Activated CD4-positive, alpha-beta T cell treated with anti-CD3 and anti-CD28 coated beads, Interleukin-2, amount 10 ng/mL, durations not matched to agents 24 days and 14 days (primary cell): ENCODE results near the gene ZNF318. TPM values are rescaled to one million over a fixed set of nuclear protein-coding genes. Genes with fewer than 3 reads are reported as not detected.
A peak's percentile ranks its signal among the peaks of the same experiment; 100 is the strongest.
"Not testable (repeated sequence)": the region's sequence is repeated elsewhere in the genome, so short reads cannot be mapped to it uniquely, and the experiment has no call there.

Experiments used
- DNase-seq: peaks from one replicate; pipeline ENCODE4 v3.0.0; 2022
- H3K27ac Mint-ChIP-seq: one replicate; pipeline ENCODE4 v1.8.0; 2022; ENCODE audit warnings: mild to moderate bottlenecking, mixed read lengths
- H3K27me3 Mint-ChIP-seq: one replicate; pipeline ENCODE4 v1.8.0; 2022; ENCODE audit warnings: mixed read lengths
- H3K36me3 Mint-ChIP-seq: one replicate; pipeline ENCODE4 v1.8.0; 2022; ENCODE audit warnings: low read depth, mild to moderate bottlenecking, mixed read lengths
- H3K4me1 Mint-ChIP-seq: one replicate; pipeline ENCODE4 v1.8.0; 2021; ENCODE audit warnings: mixed read lengths
- H3K4me3 Mint-ChIP-seq: one replicate; pipeline ENCODE4 v1.8.0; 2022; ENCODE audit warnings: mild to moderate bottlenecking, moderate library complexity, mixed read lengths
- H3K9me3 Mint-ChIP-seq: one replicate; pipeline ENCODE4 v1.8.0; 2021; ENCODE audit warnings: mixed read lengths
- intact Hi-C: fragments of 100-400 bp; cut with micrococcal nuclease; formaldehyde crosslinking; loops from one replicate; pipeline ENCODE4 v1.15.1; 2023
- total RNA-seq: library from RNA; stranded (reverse); gene quantifications from 2 replicates; pipeline ENCODE4 v1.2.3, GENCODE V29; 2022

Gene ZNF318
- total RNA-seq, 1 donor from 2014 or later: 10.3 TPM

DNA sequence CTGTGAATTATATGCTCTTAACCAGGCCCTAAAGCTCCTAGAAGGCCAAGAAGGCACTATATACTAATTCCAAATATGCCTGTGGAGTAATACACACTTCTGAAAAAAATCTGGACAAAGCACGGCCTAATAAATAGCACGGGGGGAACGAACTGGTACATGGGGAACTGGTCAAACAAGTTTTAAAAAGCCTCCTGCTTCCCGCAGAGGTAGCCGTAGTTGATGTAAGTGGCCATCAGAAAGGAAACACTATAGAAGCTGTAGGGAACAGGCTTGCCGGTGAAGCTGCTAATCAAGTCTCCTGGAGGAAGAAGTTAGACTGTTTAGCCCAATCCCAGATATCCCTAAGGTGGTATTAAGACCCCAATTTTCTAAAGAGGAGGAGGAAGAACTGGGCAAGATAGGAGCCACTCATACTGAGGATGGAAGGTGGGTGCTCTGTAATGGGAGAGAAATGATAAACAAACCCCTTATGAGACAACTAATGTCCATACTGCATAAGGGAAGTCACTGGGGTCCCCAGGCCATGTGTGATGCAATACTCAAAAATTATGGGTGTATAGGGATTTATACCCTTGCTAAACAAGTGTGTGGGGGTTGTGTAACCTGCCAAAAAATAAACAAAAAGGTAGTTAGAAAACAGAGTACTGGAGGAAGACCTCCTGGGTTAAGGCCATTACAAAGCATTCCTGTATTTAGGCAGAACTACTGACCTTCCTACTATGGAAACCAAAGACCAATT, 27.1 kb upstream of the ZNF318 start:
- H3K27ac Mint-ChIP-seq: no peak overlapping the region
- no peak overlapping the region for H3K4me3 Mint-ChIP-seq
- no peaks in the 10 kb centered on the region for H3K36me3 Mint-ChIP-seq
- H3K4me1 Mint-ChIP-seq: peaks cover 7% of the 10 kb centered on the region
- DNase-seq: no peak
- intact Hi-C loops: loop anchor here (10.0 kb wide), 1 partner anchor 72 kb away; no protein-coding TSS in a partner anchor
- no peaks in the 10 kb centered on the region for H3K9me3 Mint-ChIP-seq
- H3K27me3 Mint-ChIP-seq: peaks cover 53% of the 10 kb centered on the region

DNA sequence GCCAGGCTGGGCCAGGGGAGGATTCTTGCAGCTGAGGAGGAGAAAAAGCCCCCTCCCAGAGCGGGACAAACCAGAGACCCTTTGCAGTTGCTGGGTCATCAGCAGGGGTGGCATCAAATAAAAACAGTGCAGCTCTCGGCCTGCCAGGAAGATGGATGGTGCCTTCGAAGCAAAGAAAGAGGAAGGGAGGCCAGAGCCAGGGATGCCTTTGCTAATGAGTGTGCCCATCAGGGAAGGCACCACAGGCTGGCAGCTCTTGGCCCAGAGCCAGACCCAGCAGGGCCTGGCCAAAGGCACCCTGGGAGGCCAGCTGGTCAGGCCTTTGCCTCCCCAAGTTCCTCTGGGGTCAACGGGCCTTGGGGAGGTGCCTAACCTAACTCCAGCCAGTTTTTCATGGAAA, 26.3 kb upstream of the ZNF318 start:
- DNase-seq: no peak
- Mint-ChIP-seq H3K4me1 (peaks cover 15% of the 10 kb centered on the region), H3K36me3 (no peaks in the 10 kb centered on the region), H3K27me3 (peaks cover 58% of the 10 kb centered on the region), H3K4me3 (no peak overlapping the region), H3K27ac (no peak overlapping the region), H3K9me3 (no peaks in the 10 kb centered on the region)
- intact Hi-C loops: loop anchor here (10.0 kb wide), 1 partner anchor 71 kb away; no protein-coding TSS in a partner anchor

DNA sequence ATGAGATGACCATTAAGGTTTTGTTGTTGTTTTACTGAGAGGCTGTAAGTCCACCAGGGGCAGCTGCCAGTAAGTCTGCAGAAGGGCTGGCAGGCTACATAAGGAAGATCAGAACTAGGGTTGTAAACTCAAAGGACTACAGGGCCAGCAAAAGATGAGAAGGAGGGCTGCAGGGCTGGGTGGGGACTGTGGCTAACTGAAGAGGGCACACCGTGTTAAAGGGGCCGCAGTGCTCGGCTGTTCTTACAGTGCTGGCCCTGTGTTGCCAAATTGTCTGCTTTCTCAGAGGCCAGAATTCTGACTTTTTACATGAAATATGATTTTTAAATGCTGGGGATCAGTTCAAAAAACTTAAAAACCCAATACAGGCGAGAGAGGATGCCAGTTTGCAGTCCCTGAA, 25.5 kb upstream of the ZNF318 start:
- Mint-ChIP-seq H3K4me3 (no peak overlapping the region), H3K27ac (no peak overlapping the region), H3K9me3 (no peaks in the 10 kb centered on the region), H3K4me1 (peaks cover 20% of the 10 kb centered on the region), H3K36me3 (no peaks in the 10 kb centered on the region), H3K27me3 (peaks cover 58% of the 10 kb centered on the region)
- intact Hi-C loops: loop anchor here (10.0 kb wide), 1 partner anchor 70 kb away; no protein-coding TSS in a partner anchor
- DNase-seq: no peak

DNA sequence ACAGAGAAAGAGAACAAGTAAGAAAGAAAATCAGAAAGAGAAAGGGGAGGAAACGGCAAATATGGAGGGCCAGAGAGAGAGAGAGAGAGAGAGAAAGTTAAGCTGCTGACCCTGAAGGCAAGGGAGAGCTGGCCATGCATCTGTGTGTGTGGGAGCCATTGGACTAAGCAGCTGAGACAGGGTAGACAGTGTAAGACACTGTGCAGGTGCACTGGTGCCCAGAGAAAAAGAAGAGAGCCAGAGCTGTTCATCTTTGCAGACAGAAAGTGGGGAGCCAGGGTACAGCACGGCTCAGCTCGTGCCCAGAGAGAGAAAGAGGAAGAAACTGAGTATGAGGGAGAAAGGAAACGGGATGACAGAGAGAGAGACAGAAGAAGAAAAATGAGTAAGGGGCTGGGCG, 24.2 kb upstream of the ZNF318 start:
- no peak overlapping the region for H3K4me3 Mint-ChIP-seq
- peaks cover 20% of the 10 kb centered on the region for H3K4me1 Mint-ChIP-seq
- no peaks in the 10 kb centered on the region for H3K9me3 Mint-ChIP-seq
- H3K27me3 Mint-ChIP-seq: peaks cover 64% of the 10 kb centered on the region
- intact Hi-C loops: loop anchor here (10.0 kb wide), 1 partner anchor 69 kb away; no protein-coding TSS in a partner anchor
- H3K27ac Mint-ChIP-seq: no peak overlapping the region
- no peak for DNase-seq
- no peaks in the 10 kb centered on the region for H3K36me3 Mint-ChIP-seq

DNA sequence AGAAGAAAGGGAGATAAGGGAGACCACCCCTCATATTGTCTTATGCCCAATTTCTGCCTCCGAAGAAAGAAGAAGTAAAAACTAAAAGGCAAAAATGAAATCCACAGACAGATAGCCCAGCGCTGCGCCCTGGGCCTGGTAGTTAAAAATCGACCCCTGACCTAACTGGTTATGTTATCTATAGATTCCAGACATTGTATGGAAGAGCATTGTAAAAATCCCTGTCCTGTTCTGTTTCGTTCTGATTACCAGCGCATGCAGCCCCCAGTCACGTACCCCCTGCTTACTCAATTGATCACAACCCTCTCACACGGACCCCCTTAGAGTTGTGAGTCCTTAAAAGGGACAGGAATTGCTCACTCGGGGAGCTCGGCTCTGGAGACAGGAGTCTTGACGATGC, 23.7 kb upstream of the ZNF318 start:
- H3K36me3 Mint-ChIP-seq, H3K9me3 Mint-ChIP-seq, H3K27ac Mint-ChIP-seq, DNase-seq, H3K4me3 Mint-ChIP-seq: not testable (repeated sequence)
- Mint-ChIP-seq H3K4me1 (peaks cover 20% of the 10 kb centered on the region), H3K27me3 (peaks cover 65% of the 10 kb centered on the region)
- intact Hi-C loops: loop anchor here (10.0 kb wide), 1 partner anchor 68 kb away; no protein-coding TSS in a partner anchor

DNA sequence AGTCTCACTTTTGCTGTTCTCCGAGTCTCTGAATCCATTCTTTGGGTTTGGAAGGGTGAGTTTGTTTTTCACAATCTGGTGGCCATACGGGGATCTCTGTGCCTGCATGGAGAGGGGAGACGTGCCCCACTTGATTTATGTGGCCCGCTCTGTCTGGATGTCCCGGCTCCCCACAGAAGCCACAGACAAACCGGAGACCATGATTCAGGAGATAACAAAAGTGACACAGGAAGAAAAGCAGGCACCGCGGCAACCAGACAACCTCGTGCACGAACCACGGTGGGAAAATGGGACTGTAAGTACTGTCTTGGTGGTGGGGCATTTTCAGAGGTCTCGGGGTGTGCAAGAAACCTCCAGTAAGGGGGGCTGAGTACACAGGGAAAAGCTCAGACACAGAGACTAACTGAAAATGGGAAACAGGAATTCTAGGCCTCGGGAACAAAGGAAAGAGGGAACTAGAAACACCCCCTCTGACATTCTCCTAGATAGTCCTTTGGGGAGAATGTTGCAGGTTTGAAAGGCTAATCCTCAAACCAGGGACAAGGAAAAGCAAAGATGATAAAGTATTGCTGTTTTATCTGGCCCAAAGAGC, 22.1 kb upstream of the ZNF318 start:
- Mint-ChIP-seq H3K4me3 (peak overlapping the region; percentile 50), H3K27ac (no peak overlapping the region), H3K4me1 (peaks cover 20% of the 10 kb centered on the region), H3K27me3 (peaks cover 70% of the 10 kb centered on the region), H3K9me3 (no peaks in the 10 kb centered on the region), H3K36me3 (no peaks in the 10 kb centered on the region)
- intact Hi-C loops: loop anchor here (10.0 kb wide), 1 partner anchor 67 kb away; no protein-coding TSS in a partner anchor
- DNase-seq: peak; percentile 79

DNA sequence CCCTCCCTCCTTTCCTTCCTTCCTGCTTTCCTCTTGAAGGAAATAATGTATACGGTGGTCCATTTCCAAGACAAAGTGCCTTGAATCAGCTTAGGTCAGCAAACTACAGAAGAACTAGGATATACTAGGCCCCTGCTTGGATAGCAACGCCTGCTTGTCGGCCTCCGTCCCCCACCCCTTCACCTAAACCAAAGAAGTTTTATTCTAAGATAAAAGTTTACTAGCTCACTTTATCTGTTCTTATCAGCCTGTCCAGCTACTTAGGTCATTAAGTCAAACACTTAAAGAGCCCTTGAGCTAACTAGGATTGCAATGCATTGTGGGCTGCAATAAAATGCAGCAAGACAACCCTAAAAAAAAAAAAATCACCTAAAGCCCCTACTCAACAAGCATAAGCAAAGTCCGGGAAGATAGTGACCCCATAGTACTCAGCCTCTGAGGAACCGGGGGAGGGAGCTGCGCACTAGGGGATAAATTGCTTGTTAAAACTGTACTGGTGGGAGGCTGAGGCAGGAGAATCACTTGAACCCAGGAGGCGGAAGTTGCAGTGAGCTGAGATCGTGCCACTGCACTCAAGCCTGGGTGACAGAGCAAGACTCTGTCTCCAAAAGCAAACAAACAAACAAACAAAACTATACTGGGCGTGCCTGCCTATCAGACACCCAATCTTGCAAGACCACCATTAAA, 21.4 kb upstream of the ZNF318 start:
- H3K4me1 Mint-ChIP-seq: peaks cover 24% of the 10 kb centered on the region
- H3K36me3 Mint-ChIP-seq, H3K27ac Mint-ChIP-seq, H3K9me3 Mint-ChIP-seq, DNase-seq: not testable (repeated sequence)
- peak overlapping the region; percentile 50 for H3K4me3 Mint-ChIP-seq
- intact Hi-C loops: loop anchor here (10.0 kb wide), 1 partner anchor 66 kb away; no protein-coding TSS in a partner anchor
- peaks cover 70% of the 10 kb centered on the region for H3K27me3 Mint-ChIP-seq

DNA sequence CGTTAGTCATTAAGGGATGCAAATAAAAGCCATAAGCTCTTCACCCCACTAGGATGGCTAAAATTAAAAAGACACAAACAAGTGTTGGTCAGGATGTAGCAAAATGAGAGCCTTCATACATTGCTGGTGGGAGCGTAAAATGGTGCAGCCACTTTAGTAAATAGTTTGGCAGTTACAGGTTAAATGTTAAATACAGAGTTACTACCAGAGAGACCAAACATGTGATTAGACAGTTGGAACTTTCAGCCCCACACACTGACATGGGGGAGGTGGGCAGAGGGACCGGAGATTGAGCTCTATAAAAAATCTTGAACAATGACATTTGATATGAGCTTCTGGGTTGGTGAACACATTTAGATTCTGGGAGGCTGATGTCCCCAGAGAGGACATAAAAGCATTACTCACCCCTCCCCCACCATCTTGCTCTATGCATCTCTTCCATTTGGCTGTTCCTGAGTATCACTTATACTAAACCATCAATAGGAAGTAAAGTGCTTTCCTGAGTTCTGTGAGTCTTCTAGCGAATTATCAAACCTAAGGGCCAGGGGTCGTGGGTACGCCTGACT, 20.4 kb upstream of the ZNF318 start:
- Mint-ChIP-seq H3K9me3 (no peaks in the 10 kb centered on the region), H3K36me3 (no peaks in the 10 kb centered on the region), H3K27me3 (peaks cover 65% of the 10 kb centered on the region), H3K4me1 (peaks cover 30% of the 10 kb centered on the region), H3K27ac (no peak overlapping the region), H3K4me3 (no peak overlapping the region)
- intact Hi-C loops: loop anchor here (10.0 kb wide), 3 partner anchors 65 to 335 kb away; partner anchors contain the start of genes CUL7, KLC4, MRPL2 and POLH
- DNase-seq: no peak

DNA sequence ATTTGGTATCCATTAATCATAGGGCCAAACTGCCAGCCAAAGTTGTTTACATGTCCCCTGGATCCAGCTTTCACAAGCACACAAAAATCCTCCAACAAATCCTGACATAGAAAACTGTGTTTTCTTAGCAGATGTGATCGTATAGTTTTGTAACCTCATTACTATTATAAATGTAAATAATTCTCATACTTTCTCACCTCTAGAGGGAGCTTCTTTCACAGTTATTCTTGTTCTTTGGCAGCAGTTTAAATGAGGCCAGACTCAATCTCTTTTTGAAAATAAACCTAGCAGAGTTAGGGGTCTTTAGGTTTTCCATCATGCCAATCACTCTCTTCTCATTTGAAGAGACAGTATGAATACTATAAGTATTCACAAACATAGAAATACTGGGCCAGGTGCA, 17.0 kb upstream of the ZNF318 start:
- peaks cover 37% of the 10 kb centered on the region for H3K27me3 Mint-ChIP-seq
- no peak for DNase-seq
- H3K27ac Mint-ChIP-seq: no peak overlapping the region
- intact Hi-C loops: loop anchor here (1.0 to 10.0 kb wide), 3 partner anchors 120 to 332 kb away; partner anchors contain the start of genes CUL7, KLC4, MRPL2 and POLH
- H3K9me3 Mint-ChIP-seq: peaks cover 4% of the 10 kb centered on the region
- no peak overlapping the region for H3K4me3 Mint-ChIP-seq
- H3K4me1 Mint-ChIP-seq: peaks cover 51% of the 10 kb centered on the region
- H3K36me3 Mint-ChIP-seq: no peaks in the 10 kb centered on the region

DNA sequence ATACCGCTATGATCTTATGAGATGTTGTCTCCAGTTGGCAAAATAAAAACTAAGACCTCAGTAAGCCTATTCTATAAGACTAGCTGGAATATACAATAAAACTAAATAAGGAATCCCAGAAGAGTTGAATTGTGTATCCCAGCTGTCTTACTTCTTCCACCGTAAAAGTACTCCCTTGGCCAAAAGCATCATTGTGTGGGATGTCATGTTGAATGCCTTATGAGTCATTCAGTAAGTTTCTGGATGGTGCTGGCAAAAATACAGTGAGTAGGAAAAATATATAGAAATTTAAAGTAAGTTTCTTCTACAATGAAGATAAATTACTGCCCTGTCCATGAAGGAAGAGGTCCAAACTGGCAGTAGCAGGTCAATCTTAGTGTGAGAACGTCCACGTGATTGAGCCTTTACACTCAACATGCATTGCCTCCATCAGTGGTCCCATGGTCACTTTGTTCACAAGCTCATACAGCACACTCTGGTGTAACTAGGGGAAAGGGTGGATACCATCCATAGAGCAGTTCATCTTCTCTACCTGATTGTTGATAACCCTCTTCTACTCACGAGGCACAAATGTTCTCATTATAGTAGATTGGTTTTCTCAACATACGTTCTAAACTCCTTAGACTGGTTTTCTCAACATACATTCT, 13.7 kb upstream of the ZNF318 start:
- peaks cover 7% of the 10 kb centered on the region for H3K9me3 Mint-ChIP-seq
- intact Hi-C loops: loop anchor here (1.0 to 10.0 kb wide), 4 partner anchors 14 to 328 kb away; partner anchors contain the start of genes ABCC10, CUL7, KLC4 and MRPL2
- no peaks in the 10 kb centered on the region for H3K36me3 Mint-ChIP-seq
- H3K4me3 Mint-ChIP-seq: peak overlapping the region; percentile 59
- peaks cover 40% of the 10 kb centered on the region for H3K4me1 Mint-ChIP-seq
- peak; percentile 71 for DNase-seq
- peaks cover 28% of the 10 kb centered on the region for H3K27me3 Mint-ChIP-seq
- H3K27ac Mint-ChIP-seq: peak overlapping the region; percentile 87

DNA sequence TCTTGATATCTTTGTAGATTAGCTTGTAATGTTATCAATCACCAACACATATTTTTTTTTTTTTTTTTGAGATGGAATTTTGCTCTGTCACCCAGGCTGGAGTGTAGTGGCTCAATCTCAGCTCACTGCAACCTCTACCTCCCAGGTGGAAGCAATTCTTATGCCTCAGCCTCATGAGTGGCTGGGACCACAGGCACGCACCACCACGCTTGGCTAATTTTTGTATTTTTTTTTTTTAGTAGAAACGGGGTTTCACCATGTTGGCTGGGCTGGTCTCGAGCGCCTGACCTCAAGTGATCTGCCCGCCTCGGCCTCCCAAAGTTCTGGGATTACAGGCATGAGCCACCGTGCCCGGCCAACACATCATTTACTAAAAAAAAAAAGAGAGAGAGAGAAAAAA, 11.4 kb upstream of the ZNF318 start:
- Mint-ChIP-seq H3K27me3 (peaks cover 20% of the 10 kb centered on the region), H3K4me1 (peaks cover 42% of the 10 kb centered on the region)
- not testable (repeated sequence) for H3K4me3 Mint-ChIP-seq, H3K9me3 Mint-ChIP-seq, H3K36me3 Mint-ChIP-seq, DNase-seq, H3K27ac Mint-ChIP-seq
- intact Hi-C loops: loop anchor here (10.0 kb wide), 2 partner anchors 194 to 326 kb away; partner anchors contain the start of genes CUL7, KLC4, MRPL2 and POLH

DNA sequence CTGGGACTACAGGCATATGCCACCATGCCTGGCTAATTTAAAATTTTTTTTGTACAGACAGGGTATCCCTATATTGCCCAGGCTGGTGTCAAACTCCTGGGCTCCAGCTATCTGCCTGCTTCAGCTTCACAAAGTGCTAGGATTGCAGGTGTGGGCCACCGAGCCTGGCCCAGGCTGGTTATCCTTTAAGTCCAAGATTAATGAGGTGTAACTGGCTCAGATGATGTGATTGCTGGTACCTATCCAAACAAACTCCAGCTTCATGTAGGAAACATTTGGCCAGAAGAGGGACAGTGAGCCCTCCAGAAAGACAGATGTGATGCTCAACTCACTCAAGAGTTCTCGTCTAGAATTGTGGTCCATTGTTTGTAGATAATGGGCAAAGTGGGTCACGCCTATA, 9.2 kb upstream of the ZNF318 start:
- H3K4me1 Mint-ChIP-seq: peaks cover 27% of the 10 kb centered on the region
- no peak for DNase-seq
- no peak overlapping the region for H3K27ac Mint-ChIP-seq
- intact Hi-C loops: no loop called here
- H3K27me3 Mint-ChIP-seq: peaks cover 20% of the 10 kb centered on the region
- peaks cover 7% of the 10 kb centered on the region for H3K9me3 Mint-ChIP-seq
- H3K4me3 Mint-ChIP-seq: no peak overlapping the region
- no peaks in the 10 kb centered on the region for H3K36me3 Mint-ChIP-seq

DNA sequence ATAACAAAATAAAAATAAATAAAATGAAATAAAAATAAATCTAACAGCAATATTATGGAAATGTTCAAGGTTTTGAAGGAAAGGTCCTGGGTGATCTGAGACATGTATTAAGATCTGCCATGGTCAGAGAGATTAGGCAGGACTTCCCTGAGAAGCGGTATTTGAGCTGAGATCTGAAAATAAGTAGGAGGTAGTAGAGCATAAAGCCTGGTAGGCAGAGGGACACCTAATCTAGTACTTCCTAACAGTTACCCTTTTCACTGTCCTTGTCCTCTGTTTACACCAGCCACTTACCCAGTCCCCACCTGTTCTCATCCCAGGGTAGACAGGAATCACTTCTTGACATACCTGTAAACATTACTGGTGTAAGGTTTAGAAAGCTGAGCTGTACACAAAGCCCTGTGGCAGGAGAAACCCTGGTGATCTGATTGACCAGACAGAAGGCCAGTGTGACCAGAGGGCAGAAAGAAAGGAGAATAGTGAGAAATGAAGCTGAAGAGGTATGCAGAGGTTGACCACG, 8.3 kb upstream of the ZNF318 start:
- Mint-ChIP-seq H3K36me3 (no peaks in the 10 kb centered on the region), H3K4me1 (peaks cover 20% of the 10 kb centered on the region), H3K4me3 (no peak overlapping the region), H3K27me3 (peaks cover 21% of the 10 kb centered on the region), H3K27ac (no peak overlapping the region), H3K9me3 (peaks cover 7% of the 10 kb centered on the region)
- DNase-seq: no peak
- intact Hi-C loops: no loop called here
